HL-60 (cell line): Measurements from ENCODE around the gene PCDHA3.
"Not testable (repeated sequence)": the region's sequence is repeated elsewhere in the genome, so short reads cannot be mapped to it uniquely, and the experiment has no call there.

ENCODE experiments used
- DNase-seq, 2 experiments: peaks; one replicate each; pipeline ENCODE4 v3.0.0-alpha.2; 2010 to 2020; ENCODE audit warnings: low read depth in 1 of 2, low spot score in 1 of 2
- H3K27ac ChIP-seq: fragments of 250-450 bp; sonication (Bioruptor Pico); replicated peaks from 2 replicates; pipeline ENCODE4 v1.5.1; 2020; ENCODE audit warnings: mild to moderate bottlenecking, moderate library complexity
- H3K27me3 ChIP-seq: fragments of 250-450 bp; sonication (Bioruptor Pico); 2 replicates; pipeline ENCODE4 v1.5.1; 2021; ENCODE audit warnings: mild to moderate bottlenecking, moderate library complexity; ENCODE audit not compliant: insufficient read depth, poor library complexity, severe bottlenecking
- H3K4me3 ChIP-seq: replicated peaks from 2 replicates; pipeline ENCODE4 v1.5.1; 2011; ENCODE audit warnings: mild to moderate bottlenecking, control low read depth, low read length; ENCODE audit not compliant: insufficient read depth
- GABPA ChIP-seq: IDR thresholded peaks from 2 replicates; pipeline ENCODE4 v1.6.1; 2012; ENCODE audit warnings: low read depth
- POLR2AphosphoS5 ChIP-seq: IDR thresholded peaks from 2 replicates; pipeline ENCODE4 v1.6.1; 2012; ENCODE audit warnings: low read depth
- SPI1 ChIP-seq: IDR thresholded peaks from 2 replicates; pipeline ENCODE4 v1.6.1; 2012; ENCODE audit warnings: low read depth, mild to moderate bottlenecking, borderline replicate concordance
- TF ChIP-seq, protein P1 (sequence below): IDR thresholded peaks from one replicate; pipeline ENCODE4 v1.5.1; 2011; ENCODE audit warnings: low read length, control low read depth, inconsistent platforms; ENCODE audit not compliant: insufficient read depth
- TF ChIP-seq, protein P2 (sequence below): IDR thresholded peaks from 2 replicates; pipeline ENCODE4 v1.6.1; 2012; ENCODE audit warnings: low read depth; ENCODE audit not compliant: insufficient replicate concordance

The PCDHA3 gene

DNA sequence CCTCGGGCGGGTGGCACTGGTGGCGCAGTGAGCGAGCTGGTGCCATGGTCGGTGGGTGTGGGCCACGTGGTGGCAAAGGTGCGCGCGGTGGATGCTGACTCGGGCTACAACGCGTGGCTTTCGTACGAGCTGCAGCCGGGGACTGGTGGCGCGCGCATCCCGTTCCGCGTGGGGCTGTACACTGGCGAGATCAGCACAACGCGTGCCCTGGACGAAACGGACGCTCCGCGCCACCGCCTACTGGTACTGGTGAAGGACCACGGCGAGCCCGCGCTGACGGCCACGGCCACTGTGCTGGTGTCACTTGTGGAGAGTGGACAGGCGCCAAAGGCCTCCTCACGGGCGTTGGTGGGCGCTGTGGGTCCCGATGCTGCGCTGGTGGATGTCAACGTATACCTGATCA, 8.0 kb downstream of the PCDHA3 start:
- no peaks in the 10 kb centered on the region for H3K27me3 ChIP-seq
- no peak for DNase-seq
- no peak overlapping the region for H3K4me3 ChIP-seq
- no peak overlapping the region for H3K27ac ChIP-seq
- no peak for TF ChIP-seq POLR2AphosphoS5

DNA sequence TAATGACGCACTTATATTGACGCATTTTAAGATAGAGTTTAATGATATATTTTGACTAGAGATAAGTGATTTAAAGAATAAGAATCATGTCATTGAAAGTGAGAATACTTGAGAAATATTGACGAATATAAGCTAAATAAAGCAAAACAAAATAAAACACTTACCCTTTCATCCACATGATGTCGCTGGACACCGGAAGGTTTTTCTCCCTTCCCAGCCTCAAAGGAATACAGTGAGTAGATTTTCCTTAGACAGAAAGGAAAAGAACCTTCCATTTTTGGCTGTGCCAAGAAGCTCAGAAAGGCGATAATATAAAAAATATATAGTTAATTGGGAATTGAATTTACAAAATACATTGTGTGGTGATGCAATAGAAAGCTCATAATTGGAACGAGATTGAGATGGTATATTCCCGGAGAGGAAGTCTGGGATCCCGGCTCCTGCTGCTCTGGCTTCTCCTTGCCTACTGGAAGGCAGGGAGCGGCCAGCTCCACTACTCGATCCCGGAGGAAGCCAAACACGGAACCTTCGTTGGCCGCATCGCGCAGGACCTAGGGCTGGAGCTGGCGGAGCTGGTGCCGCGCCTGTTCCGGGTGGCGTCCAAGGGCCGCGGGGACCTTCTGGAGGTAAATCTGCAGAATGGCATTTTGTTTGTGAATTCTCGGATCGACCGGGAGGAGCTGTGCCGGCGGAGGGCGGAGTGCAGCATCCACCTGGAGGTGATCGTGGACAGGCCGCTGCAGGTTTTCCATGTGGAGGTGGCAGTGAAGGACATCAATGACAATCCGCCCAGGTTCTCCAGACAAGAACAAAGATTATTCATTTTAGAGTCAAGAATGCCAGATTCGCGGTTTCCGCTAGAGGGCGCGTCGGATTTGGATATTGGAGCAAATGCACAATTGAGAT, 20.8 kb downstream of the PCDHA3 start, which contains the start of gene PCDHA5:
Gene PCDHA5 (plus strand): TSS at position 239 of the 906 bp plus-strand sequence.
- Histone ChIP-seq H3K4me3 (no peak within 1 kb of the TSS), H3K27ac (no peak within 1 kb of the TSS), H3K27me3 (no peaks in the 10 kb centered on the region)
- TF ChIP-seq, protein P1, sequence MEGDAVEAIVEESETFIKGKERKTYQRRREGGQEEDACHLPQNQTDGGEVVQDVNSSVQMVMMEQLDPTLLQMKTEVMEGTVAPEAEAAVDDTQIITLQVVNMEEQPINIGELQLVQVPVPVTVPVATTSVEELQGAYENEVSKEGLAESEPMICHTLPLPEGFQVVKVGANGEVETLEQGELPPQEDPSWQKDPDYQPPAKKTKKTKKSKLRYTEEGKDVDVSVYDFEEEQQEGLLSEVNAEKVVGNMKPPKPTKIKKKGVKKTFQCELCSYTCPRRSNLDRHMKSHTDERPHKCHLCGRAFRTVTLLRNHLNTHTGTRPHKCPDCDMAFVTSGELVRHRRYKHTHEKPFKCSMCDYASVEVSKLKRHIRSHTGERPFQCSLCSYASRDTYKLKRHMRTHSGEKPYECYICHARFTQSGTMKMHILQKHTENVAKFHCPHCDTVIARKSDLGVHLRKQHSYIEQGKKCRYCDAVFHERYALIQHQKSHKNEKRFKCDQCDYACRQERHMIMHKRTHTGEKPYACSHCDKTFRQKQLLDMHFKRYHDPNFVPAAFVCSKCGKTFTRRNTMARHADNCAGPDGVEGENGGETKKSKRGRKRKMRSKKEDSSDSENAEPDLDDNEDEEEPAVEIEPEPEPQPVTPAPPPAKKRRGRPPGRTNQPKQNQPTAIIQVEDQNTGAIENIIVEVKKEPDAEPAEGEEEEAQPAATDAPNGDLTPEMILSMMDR = peak; percentile 22
- TF ChIP-seq GABPA = no peak
- DNase-seq = no peak

DNA sequence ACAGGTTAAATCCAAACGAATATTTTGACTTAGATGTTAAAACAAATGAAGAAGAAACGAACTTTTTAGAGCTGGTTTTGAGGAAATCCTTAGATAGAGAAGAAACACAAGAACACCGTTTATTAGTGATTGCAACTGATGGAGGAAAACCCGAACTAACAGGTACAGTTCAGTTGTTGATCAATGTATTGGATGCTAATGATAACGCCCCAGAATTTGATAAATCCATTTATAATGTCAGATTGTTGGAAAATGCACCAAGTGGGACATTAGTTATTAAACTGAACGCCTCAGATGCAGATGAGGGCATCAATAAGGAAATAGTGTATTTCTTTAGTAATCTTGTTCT, 21.4 kb downstream of the PCDHA3 start:
- no peak overlapping the region for H3K4me3 ChIP-seq
- no peak for DNase-seq
- TF ChIP-seq, protein P1 = no peak
- TF ChIP-seq SPI1 (no peak), POLR2AphosphoS5 (no peak), GABPA (no peak)
- TF ChIP-seq, protein P2, sequence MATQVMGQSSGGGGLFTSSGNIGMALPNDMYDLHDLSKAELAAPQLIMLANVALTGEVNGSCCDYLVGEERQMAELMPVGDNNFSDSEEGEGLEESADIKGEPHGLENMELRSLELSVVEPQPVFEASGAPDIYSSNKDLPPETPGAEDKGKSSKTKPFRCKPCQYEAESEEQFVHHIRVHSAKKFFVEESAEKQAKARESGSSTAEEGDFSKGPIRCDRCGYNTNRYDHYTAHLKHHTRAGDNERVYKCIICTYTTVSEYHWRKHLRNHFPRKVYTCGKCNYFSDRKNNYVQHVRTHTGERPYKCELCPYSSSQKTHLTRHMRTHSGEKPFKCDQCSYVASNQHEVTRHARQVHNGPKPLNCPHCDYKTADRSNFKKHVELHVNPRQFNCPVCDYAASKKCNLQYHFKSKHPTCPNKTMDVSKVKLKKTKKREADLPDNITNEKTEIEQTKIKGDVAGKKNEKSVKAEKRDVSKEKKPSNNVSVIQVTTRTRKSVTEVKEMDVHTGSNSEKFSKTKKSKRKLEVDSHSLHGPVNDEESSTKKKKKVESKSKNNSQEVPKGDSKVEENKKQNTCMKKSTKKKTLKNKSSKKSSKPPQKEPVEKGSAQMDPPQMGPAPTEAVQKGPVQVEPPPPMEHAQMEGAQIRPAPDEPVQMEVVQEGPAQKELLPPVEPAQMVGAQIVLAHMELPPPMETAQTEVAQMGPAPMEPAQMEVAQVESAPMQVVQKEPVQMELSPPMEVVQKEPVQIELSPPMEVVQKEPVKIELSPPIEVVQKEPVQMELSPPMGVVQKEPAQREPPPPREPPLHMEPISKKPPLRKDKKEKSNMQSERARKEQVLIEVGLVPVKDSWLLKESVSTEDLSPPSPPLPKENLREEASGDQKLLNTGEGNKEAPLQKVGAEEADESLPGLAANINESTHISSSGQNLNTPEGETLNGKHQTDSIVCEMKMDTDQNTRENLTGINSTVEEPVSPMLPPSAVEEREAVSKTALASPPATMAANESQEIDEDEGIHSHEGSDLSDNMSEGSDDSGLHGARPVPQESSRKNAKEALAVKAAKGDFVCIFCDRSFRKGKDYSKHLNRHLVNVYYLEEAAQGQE = no peak
- peaks cover 5% of the 10 kb centered on the region for H3K27me3 ChIP-seq
- no peak overlapping the region for H3K27ac ChIP-seq

DNA sequence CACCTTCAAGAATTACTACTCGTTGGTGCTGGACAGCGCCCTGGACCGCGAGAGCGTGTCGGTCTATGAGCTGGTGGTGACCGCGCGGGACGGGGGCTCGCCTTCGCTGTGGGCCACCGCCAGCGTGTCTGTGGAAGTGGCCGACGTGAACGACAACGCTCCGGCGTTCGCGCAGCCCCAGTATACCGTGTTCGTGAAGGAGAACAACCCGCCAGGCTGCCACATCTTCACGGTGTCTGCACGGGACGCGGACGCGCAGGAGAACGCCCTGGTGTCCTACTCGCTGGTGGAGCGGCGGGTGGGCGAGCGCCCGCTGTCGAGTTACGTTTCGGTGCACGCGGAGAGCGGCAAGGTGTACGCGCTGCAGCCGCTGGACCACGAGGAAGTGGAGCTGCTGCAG, 22.1 kb downstream of the PCDHA3 start:
- DNase-seq, H3K27ac ChIP-seq, H3K4me3 ChIP-seq, H3K27me3 ChIP-seq: not testable (repeated sequence)

DNA sequence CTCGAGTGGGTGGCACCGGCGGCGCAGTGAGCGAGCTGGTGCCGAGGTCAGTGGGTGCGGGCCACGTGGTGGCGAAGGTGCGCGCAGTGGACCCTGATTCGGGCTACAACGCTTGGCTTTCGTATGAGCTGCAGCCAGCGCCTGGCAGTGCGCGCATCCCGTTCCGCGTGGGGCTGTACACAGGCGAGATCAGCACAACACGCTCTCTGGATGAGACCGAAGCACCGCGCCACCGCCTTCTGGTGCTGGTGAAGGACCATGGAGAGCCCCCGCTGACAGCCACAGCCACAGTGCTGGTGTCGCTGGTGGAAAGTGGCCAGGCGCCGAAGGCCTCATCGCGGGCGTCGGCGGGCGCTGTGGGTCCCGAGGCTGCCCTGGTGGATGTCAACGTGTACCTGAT, 22.6 kb downstream of the PCDHA3 start:
- Histone ChIP-seq H3K4me3 (no peak overlapping the region), H3K27me3 (peaks cover 5% of the 10 kb centered on the region), H3K27ac (no peak overlapping the region)
- DNase-seq = no peak
- TF ChIP-seq SPI1 = no peak
- TF ChIP-seq POLR2AphosphoS5 = no peak
- TF ChIP-seq, protein P2 = no peak
- TF ChIP-seq, protein P1 = no peak
- no peak for TF ChIP-seq GABPA
